ENCODE data around the gene RAB41.

DNA sequence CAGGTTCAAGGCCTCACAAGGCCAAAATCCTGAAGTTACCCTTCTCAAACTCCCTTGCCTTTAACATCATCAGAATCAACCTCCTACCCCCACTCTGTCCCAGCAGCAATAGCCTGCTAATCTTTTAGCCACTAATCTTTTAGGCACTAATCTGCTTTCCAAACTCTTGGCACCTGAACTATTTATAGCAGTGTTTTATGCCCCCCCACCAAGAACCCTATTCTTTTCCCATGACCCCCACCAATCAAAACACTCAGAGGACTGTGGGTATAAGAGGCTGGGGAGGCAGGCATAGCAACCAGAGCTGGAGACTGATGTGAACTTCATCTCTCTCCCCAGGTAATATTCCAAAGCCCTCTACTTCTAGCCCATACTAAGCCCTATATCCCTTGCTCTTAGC lies 13.9 kb upstream of the RAB41 start, which contains the start of gene ARR3:
- TF ChIP-seq, protein P1, sequence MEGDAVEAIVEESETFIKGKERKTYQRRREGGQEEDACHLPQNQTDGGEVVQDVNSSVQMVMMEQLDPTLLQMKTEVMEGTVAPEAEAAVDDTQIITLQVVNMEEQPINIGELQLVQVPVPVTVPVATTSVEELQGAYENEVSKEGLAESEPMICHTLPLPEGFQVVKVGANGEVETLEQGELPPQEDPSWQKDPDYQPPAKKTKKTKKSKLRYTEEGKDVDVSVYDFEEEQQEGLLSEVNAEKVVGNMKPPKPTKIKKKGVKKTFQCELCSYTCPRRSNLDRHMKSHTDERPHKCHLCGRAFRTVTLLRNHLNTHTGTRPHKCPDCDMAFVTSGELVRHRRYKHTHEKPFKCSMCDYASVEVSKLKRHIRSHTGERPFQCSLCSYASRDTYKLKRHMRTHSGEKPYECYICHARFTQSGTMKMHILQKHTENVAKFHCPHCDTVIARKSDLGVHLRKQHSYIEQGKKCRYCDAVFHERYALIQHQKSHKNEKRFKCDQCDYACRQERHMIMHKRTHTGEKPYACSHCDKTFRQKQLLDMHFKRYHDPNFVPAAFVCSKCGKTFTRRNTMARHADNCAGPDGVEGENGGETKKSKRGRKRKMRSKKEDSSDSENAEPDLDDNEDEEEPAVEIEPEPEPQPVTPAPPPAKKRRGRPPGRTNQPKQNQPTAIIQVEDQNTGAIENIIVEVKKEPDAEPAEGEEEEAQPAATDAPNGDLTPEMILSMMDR (IDR thresholded peaks at IDR 0.05; ENCODE audit: low read length): no peak
- TF ChIP-seq EZH2 (optimal IDR thresholded peaks at IDR 0.05; ENCODE audit: low read depth, low read length): no peak

Data from MM.1S (cell line).